GM19452 (cell line): Measurements from ENCODE around the gene NRARP.

ENCODE experiments used
- ATAC-seq: cut with Tn5 transposase; IDR thresholded peaks from one replicate; pipeline ENCODE4 v1.9.1; 2021; ENCODE audit not compliant: unreplicated experiment

The NRARP gene

DNA sequence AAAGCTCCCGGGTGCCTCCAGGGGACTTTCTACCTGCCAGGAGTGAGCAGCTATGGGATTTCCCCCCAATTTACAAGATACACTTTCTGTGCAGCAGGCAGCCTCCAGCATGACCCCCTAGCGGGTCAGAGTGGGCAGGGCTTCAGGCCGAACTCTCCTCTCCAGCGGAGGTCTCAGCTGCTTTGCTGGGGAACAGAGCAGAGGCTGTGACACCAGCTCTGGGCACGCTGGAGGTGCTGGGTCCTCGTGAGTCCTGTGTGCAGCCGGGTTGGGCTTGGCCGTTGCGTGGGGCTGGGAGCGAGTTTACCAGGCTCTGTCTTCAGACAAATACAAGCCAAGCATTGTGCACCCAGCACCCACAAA lies 2.9 kb downstream of the NRARP start:
- ATAC-seq, result no peak

DNA sequence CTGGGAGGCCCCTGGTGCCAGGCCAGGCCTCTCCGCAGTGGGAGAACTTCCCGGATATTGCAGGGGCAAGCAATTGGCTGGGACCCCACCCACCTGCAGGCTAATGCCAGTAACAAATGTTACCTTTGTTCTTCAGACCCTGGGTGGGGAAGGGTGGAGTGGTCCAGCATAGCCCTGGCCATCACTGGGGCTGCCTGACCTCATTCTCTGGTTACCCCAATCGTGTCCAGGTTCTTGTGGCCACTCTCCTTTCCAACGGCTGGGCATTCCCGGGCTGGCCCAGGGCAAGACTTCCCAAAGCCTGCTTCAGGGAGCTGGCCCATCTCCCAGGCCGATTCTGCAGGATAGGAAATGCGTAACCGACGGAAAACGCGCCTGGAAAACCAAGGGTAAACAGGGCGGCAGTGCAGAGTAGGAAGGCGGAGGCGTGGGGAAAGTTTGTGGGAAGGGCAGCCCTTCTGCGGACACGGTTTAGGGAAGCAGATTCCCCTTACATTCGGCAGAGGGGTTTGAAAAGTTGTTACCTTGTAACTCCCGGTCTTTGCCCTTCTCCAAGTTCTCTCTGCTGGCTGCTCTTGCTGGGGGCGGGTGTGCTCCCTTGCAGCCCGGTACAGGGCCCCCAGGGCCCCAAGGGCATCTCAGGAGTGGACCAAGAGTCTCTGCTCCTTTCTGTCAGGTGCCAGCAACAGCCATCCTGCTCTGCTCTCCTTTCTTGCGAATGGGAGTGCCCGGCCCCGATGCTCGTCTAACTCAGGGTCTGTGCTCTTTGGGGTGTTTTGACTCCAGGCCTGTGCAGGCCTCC lies 3.5 kb downstream of the NRARP start:
- no peak for ATAC-seq

DNA sequence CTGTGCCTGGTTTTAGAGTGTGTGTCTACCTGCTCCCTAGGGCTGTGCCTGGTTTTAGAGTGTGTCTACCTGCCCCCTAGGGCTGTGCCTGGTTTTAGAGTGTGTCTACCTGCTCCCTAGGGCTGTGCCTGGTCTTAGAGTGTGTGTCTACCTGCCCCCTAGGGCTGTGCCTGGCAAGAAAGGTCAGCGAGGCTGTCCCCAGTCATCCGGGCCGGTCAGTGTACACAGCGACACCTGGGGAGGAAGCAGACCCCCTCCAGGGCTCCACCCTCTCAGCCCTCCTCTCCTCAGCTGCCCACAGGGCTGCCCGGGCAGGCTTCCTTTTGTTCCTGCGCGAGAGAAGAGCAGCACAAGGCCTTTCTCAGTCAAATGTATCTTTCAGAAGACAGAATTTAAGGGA lies 4.1 kb downstream of the NRARP start:
- no peak for ATAC-seq

DNA sequence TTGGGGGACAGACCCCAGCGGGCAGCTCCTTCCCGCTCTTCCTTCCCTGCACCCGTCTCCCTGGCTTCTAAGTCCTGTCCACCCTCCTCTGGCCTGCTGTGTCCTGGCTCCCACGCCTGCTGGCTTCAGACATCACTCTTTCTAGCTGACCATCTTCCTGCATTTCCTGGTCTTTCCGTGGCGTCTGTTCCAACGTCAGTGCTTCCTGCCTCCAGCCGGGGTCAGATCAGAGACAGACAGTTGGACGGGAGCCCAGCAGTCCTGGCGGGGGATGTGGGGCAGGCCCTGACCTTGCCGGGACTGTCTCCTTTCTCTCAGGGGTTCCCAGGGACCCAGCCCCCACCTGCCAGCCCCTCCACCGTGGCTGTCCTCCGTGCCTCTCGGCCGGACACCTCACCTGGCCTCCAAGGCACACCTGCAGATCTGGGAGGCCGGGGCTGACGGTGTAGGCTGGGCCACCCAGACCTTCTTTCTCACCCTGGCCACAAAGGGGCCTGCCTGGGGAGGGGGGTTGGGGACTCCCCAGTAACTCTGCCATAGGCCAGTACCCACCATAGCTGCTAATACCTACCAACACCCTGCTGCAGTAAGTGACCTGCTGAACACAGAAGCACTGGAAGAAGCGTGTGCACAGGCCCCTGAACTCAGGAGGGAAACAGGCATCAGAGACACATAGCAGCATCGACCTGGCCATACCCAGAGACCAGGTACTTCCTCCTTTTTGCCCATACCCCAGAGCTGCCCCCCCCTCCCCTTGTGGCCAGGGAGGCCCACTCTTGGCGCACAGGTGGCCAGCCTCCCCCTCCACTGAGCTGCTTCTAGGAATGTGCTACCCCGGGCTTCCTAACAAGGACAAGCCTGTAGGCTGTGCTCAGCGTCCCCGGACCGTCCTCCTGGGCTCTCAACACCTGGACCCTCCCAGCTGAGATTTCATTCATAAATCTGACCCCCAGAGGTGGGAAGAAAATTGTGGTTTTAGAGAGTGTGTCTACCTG lies 5.1 kb downstream of the NRARP start:
- ATAC-seq, result no peak

DNA sequence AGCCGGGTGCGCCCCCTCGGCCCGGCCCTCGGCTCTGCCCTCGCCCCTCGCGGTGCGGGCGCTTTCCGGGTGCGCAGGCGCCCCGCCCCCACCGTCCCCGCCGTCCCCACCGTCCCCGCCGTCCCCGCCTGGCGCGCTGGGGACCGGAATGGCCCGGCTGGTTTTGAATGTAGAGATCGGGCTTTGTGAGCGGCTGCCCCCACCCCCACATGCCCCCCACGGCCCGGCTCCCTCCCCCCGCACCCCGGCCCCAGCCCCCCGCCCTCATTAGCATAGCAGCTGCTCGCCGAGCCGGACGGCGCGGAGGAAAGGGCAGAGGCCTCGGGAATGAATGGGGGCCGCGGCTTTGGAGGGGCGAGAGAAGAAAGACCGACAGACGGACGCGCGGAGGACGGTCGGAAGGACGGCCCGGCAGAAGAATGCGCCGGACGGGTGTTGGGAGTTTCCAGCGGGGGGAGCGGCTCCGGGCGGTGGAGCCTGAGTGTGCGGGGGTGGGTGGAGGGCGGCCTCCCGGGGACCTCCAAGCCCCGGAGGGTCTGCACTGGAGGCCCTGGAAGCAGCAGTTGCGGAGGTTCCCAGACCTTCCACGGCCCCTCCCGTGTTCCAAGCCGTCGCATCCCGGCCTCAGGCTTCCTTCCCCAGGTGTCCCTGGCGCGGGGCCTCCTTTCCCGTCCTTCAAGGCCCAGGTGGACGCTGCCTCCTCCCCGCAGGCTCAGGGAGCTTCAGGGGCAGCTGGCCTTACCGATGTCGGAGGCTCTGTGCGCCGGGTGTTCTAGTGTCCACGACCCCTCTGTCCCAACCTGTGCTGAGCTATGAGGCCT lies 6.0 kb downstream of the NRARP start:
- no peak for ATAC-seq

DNA sequence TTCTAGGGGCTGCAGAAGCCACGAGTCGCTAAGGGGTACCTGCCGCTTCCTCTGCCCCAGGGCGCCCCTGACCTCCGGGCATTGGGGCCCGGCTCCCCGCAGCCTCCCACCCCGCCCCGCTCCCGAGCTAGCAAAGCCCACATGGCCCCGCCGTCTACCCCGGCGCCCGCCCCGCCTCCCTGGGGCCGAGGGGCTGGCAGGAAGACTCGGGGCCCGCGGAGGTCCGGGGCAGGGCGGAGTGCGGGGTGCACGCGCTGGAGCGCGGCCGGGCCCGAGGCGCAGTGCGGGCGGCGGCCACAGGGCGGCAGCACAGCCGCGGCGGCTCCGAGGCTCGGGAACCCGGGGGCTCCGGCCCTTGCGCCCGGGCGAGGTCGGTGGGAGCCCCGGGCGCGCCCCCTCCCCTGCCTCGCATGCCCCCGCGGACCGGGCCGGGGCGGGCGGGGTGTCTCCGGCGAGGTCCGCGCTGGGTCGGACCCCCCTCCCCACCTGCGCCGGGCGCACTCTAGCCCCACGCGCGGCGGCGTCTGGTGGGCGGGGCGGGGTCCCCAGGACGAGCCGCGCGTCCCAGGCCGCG lies 6.7 kb downstream of the NRARP start:
- ATAC-seq, result no peak

DNA sequence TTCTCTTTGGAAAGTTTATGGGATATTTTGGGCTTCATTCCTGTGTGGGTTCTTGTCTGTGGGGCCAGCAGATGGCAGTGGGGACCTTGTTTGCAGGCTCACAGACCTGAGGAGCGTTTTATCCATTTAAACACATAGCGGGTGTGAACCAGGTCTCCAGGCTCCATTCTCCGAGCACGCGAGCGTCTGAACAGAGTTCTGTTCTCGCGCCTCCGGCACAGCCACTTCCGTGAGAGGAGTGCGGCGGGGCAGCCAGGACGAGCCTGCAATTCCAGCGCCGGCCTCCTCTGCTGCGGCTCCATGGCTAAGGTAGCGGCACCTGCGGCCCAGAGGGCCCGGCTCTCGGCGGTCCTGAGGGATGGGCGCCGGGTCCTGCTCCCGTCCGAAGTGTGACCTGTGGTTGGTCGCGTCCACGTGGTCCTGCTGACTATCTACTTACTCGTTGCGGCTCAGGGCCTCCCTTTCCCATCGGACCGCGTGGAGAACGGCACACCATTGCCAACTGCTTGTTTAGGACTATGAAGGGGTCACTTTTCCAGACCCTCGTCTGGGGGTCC lies 7.3 kb downstream of the NRARP start:
- ATAC-seq, result no peak

DNA sequence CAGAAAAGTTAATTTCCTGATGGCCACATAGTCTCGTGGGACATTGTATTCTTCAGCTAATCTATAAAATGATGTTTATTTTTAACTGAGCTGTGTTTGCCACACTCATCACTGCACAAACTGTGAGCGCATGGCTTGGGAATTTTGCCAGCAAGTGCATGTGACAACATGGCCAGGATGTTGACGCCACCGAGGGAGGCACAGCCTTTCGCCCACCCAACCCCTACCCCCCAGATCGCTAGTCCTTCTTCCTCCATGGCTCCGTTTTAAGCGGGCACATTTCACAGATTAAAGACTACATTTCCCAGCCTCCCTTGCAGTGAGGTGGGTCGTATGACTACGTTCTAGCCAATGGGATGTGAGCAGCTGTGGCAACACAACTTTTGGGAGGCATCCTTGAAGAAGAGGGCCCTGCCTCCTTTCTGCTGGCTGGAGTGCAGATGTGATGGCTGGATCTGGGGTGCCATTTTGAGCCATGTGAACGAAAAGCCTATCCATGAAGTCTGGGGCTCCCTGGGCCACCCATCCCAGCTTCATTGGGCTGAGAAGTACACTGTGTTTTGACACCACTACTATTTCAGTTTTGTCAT lies 7.9 kb downstream of the NRARP start:
- ATAC-seq, result no peak

DNA sequence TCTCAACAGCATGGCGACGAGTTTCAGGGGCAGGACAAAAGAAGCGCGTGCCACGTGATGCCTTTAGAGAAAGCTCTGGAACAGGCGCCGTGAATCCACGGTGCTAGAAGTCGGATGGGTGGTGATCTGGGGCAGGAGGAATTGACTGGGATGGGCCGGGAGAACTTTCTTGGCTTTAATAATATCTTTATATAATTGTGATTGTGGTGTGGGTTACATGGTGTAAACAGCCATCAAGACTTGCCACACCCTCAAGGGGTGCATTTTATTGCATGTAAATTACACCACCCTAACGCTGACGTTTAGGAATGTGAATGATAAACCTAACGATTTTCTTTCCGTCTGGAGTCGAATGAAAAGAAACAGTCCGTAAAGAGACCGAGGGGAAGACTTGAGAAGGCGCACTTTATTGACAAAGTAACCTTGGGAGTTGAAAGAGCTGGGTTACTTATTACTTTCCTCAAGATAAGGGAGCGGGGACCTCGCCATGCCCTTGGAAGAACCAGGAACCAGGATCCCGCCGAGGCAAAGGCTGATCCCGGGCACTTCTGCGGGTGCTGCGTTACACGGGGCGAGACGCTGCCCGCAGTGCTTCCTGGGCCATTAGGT lies 8.5 kb downstream of the NRARP start:
- ATAC-seq, result no peak

DNA sequence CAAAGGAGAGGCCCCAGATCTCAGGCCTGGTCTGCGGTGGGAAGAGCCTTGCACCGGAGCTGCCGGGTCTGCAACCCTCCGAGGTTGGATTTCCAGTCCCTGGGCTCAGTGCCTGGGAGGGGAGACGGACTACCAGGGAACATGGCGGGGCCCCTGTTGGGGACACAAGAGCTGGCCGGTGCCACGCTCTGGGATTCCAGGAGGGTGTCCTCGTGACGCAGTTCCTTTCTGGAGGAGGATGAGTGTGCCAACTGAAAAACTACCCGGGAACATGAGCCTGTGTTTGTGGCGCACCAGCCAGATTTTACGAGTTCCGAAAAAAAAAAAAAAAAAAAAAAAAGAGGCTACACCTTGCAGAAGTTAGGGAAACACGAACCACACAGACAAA lies 9.0 kb downstream of the NRARP start:
- ATAC-seq, result no peak

DNA sequence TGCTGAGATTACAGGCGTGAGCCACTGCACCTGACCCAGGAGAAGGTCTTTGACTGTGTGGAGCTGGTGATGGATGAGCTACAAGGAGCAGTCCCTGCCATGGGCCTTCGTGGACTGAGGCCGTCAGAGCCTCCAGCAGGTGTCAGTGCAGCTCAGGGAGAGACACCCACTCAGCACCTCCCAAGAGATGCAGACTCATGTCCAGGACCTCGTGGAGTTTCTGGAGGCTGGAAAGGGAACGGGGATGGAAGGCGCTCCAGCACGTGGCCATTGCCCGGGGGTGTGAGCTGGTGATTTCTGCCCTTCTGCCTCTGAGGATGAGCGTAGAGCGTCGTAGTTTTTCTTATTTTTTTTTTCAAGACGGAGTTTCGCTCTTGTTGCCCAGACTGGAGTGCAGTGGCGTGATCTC lies 15.1 kb downstream of the NRARP start:
- ATAC-seq, result no peak

DNA sequence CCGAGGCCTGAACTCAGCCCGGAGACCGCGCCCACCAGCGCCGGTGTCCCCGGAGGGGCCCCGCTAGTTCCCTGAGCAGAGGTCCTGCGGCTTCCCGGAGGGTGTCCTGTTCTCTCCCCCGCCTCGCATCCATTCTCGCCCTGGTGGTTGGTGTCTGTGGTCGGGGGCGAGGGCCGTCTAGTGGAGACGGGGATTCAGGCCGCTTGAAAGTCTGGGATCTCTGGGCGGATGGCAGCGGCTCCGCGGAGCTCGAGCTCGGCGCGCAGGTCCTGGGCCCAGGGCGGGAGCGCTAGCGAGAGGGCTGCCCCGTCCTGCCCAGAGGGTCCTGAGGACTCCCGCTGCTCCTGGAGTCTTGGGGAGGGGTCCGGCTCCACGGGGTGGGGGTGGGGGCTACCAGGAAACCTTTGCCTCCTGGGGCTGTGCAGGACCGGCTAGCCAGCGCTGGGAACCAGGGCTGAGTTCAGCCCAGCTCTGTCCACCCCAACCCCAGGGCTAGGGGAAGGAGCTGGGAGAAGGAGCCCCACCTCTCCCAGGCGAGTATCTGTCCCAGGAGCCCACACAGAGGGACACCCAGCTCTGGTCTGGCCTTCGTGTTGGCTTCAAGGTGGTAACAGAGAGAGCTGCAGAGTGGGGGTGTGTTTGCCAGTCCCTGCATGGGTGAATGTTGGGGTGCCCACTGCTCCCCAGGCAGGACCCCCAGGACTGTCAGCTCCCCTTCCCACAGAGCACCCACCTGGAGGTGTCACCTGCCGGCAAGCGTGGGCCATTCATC lies 20.5 kb downstream of the NRARP start:
- no peak for ATAC-seq

DNA sequence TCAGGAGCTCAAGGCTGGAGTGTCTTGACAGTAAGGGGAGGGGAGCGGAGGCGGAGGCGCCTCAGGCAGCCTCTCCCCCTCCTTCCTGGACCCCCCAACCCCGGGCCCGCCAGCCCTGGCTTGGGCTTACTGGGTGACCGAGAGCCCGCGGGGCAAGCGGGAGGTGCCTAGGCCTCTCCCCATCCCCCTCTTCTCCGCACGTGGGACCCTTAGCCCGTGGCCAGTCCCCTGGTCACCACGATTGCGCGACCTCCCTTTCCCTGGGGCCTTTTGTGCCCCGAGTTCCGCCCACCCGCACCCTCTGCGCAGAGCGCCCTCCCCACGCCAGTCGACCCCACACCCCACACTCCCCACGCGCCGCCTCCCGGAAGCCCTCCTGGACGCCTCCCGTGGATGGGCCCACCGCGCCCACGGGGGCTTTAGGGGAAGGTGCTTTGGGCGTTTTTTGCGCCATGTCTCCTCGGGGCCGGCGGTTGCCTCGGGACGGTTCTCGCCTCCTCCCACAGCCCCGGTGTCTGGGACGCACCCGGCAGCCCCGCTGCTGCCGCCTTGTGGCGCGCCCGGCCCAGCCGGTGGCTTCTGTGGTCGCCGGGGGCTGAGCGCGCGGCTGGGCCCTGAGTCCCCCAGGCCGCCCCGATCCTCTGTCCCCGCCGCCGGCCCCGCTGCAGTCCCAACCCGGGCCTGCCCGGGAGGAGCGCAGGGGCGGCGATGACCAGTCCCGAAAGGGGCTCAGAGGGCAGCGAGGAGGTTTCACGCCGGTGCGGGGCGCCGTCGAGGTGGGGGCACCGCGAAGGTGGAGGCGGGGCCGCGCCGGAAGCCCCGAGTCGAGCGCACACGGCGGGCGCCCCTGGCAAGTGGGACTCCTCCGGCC lies 21.4 kb downstream of the NRARP start:
- ATAC-seq, result no peak

DNA sequence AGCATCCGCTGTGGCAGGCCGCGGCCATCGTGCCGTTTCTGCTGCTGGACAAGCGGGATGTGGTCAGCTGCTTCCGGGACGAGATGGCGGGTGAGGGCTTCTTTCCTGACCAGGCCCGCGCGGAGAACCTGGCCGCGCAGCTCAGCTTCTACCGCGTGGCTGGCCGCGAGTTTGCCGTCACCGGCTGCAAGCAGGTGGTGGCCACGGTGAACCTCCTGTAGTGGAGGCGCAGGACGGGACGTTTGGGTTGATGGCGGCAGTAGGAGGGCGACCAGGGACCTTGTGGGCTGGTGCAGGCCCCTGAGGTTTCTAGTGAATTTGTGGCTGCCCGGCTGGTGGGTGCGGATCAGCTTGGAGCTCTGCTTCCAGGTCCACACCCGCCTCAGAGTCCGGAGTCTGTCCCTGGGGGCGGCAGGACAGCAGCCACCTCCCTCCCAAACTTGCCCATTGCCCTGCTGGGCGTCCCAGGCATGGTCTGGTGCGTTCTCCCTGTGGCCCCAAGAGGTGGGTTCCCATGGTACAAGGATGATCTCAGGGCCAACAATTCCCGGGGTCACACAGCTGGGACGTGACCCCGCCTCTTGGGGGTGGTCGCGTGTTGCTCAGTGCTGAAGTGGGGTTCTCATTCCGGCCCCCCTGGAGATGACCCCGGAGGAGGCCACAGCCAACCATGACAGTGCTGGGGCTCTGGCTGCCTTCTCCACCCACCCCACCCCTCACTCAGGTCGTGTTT lies 22.2 kb downstream of the NRARP start:
- ATAC-seq, result no peak

DNA sequence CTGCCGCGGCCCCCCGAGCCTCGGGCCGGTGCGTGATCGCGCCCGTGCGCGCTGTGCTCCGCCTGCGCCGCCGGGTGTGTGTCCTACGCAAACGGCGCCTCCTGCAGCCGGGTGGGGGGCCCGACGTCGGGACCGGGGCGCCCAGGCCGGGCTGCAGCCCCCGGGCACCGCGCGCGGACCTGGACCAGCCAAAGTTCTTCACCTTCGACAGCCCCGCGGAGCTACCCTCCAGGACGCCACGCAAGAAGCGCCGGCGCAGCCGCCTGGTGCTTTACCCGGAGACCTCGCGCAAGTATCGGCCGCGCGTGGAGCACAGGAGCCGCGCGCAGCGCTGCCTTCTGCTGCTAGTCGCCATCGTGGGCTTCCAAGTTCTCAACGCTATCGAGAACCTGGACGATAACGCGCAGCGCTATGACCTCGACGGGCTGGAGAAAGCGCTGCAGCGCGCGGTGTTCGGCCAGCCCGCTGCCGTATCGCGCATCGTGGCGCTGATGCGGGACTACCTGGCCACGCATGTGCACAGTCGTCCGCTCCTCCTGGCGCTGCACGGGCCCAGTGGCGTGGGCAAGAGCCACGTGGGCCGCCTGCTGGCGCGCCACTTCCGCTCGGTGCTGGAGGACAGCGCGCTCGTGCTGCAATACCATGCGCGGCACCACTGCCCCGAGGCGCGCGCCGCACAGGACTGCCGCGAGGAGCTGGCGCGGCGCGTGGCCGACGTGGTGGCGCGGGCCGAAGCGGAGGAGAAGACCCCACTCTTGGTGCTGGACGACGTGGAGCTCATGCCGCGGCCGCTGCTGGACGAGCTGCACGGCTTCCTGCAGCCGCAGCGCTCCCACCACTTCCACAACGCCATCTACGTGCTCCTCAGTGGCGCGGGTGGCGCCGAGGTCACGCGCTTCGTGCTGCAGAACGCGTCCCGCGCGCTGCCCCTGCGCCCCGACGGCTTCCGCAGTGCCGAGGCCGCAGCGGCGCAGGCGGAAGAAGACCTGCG lies 23.1 kb downstream of the NRARP start:
- no peak for ATAC-seq

DNA sequence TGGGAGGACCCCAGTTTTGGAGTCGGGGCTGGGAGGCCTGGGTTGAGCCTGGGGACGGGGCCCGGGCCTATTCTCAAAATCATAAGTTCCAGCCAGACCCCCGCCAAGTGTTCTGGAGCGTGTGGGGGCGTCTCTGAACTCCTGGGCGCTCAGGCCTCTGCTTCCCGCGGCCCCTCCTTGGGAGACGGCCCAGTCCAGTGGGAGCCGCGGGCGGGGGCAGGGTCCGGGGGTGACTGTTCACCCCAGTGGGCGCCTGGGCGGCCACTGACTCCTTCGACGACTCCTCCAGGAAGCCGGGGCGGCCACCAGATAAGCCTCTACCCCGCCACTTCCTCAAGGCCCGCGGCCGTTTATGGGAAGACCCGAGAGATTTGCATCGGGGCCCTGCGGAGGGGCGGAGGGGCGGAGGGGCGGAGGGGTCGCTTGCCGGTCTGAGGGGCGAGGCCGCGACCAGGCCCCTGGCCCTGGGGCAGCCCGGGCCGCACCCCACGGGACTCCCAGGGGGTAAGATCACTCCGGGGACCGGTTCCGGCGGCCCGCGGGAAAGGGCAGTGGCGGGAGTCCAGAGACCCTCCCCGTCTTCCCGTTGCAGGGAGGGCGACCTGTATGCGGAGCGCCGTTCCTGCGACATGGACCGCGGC lies 23.9 kb downstream of the NRARP start:
- ATAC-seq, result no peak
